ENCODE measurements around the gene NFATC1.

Gene NFATC1

GRCh38 chr18:79445696-79446561 is 50.2 kb downstream of the NFATC1 start:
- no peak for DNase-seq

GRCh38 chr18:79446931-79447330 is 51.2 kb downstream of the NFATC1 start:
- no peak for DNase-seq

- no peak for DNase-seq
Observed at GRCh38 chr18:79447703-79448367, 52.1 kb downstream of the NFATC1 start.

- no peak for DNase-seq
Observed at GRCh38 chr18:79448621-79449020, 52.9 kb downstream of the NFATC1 start.

GRCh38 chr18:79449551-79450288 is 54.0 kb downstream of the NFATC1 start:
- no peak for DNase-seq

- DNase-seq, result no peak
Observed at GRCh38 chr18:79450289-79451080, 54.8 kb downstream of the NFATC1 start.

- DNase-seq, result no peak
Observed at GRCh38 chr18:79451237-79452125, 55.8 kb downstream of the NFATC1 start.

GRCh38 chr18:79452190-79452990 is 56.7 kb downstream of the NFATC1 start:
- DNase-seq, result no peak

- no peak for DNase-seq
Observed at GRCh38 chr18:79452991-79453645, 57.4 kb downstream of the NFATC1 start.

GRCh38 chr18:79453816-79454735 is 58.3 kb downstream of the NFATC1 start:
- no peak for DNase-seq

GRCh38 chr18:79455261-79455660 is 59.5 kb downstream of the NFATC1 start:
- DNase-seq, result no peak

GRCh38 chr18:79456105-79456980 is 60.6 kb downstream of the NFATC1 start:
- DNase-seq, result no peak

GRCh38 chr18:79457239-79457638 is 61.5 kb downstream of the NFATC1 start:
- no peak for DNase-seq

- DNase-seq, result no peak
Observed at GRCh38 chr18:79457652-79458051, 61.9 kb downstream of the NFATC1 start.

- no peak for DNase-seq
Observed at GRCh38 chr18:79458131-79458838, 62.6 kb downstream of the NFATC1 start.

- no peak for DNase-seq
Observed at GRCh38 chr18:79458917-79459803, 63.4 kb downstream of the NFATC1 start.

All from SIG-M5 (cell line).